B cell (primary cell): ENCODE data around the gene KLHDC8A. TPM values are rescaled to one million over a fixed set of nuclear protein-coding genes. Genes with fewer than 3 reads are reported as not detected.

Experiments used
- ATAC-seq: fragments of 200-7000 bp; cut with Tn5 transposase; one replicate; pipeline ENCODE4 v1.10.0; 2021; ENCODE audit warnings: low read depth, mild to moderate bottlenecking, moderate number of reproducible peaks, moderate library complexity
- CTCF ChIA-PET: fragments of 350-600 bp; sonication (Branson Sonifier 250); formaldehyde crosslinking; loops from one replicate; lab custom pipeline; 2021; ENCODE audit warnings: antibody characterized with exemption, inconsistent platforms; lab: Charles Lee
- POLR2A ChIA-PET: fragments of 350-600 bp; sonication (Branson Sonifier 250); formaldehyde crosslinking; loops from one replicate; lab custom pipeline; 2021; ENCODE audit warnings: antibody characterized with exemption; lab: Charles Lee
- DNase-seq: peaks from one replicate; pipeline ENCODE4 v3.0.0; 2013
- H2AFZ ChIP-seq: 2 replicates; pipeline ENCODE4 v1.6.1; 2012; ENCODE audit warnings: mild to moderate bottlenecking, low read depth, low read length; ENCODE audit not compliant: insufficient read depth, poor library complexity, severe bottlenecking
- H3K27ac ChIP-seq, 2 donors: 1 replicate in 1 of 2; 2 replicates in 1 of 2; pipeline ENCODE4 v1.5.1; 2012 to 2013; ENCODE audit warnings: low read length in 2 of 2, mild to moderate bottlenecking in 2 of 2, moderate library complexity in 1 of 2
- H3K27me3 ChIP-seq, 4 experiments: fragments of 200-600 bp in 1 of 4; sonication (generic) in 1 of 4; replicated peaks in 1 of 4; 1 replicate in 2 of 4; 2 replicates in 2 of 4; pipeline versions ENCODE4 v1.6.1 to v1.7.0; 2013 to 2016; ENCODE audit warnings: low read length in 3 of 4, mild to moderate bottlenecking in 2 of 4, mixed read lengths in 1 of 4, moderate library complexity in 1 of 4; ENCODE audit not compliant: insufficient read depth in 4 of 4, control insufficient read depth in 3 of 4; ENCODE audit errors: control extremely low read depth in 1 of 4
- H3K36me3 ChIP-seq, 2 experiments: replicated peaks in 1 of 2; 1 replicate in 1 of 2; 2 replicates in 1 of 2; pipeline versions ENCODE4 v1.6.1 to v1.7.1; 2013; ENCODE audit warnings: low read length in 1 of 2; ENCODE audit not compliant: insufficient read depth in 2 of 2, control insufficient read depth in 1 of 2; ENCODE audit errors: control extremely low read depth in 1 of 2, extremely low read depth in 1 of 2
- H3K4me1 ChIP-seq, 2 donors: fragments of 200-600 bp in 1 of 2; sonication (generic) in 1 of 2; 1 replicate in 1 of 2; 2 replicates in 1 of 2; pipeline versions ENCODE4 v1.5.1 to v1.6.1; 2013 to 2017; ENCODE audit warnings: low read length in 2 of 2; ENCODE audit not compliant: control insufficient read depth in 2 of 2, insufficient read depth in 2 of 2
- H3K4me2 ChIP-seq: replicated peaks from 2 replicates; pipeline ENCODE3; 2012; ENCODE audit warnings: mild to moderate bottlenecking, low read depth, low read length; ENCODE audit not compliant: poor library complexity, severe bottlenecking
- H3K4me3 ChIP-seq, 5 experiments: fragments of 200-600 bp in 1 of 5; sonication (generic) in 1 of 5; 1 replicate in 3 of 5; 2 replicates in 2 of 5; pipeline versions ENCODE4 v1.5.1 to v1.7.0; 2011 to 2016; ENCODE audit warnings: low read length in 4 of 5, mild to moderate bottlenecking in 4 of 5, low read depth in 2 of 5, control low read depth in 1 of 5, moderate library complexity in 1 of 5; ENCODE audit not compliant: insufficient read depth in 1 of 5; ENCODE audit errors: control extremely low read depth in 1 of 5, extremely low read depth in 1 of 5
- H3K79me2 ChIP-seq: fragments of 200-600 bp; sonication (generic); one replicate; pipeline ENCODE4 v1.6.0; 2016; ENCODE audit warnings: low read length; ENCODE audit not compliant: control insufficient read depth, insufficient read depth
- H3K9ac ChIP-seq: fragments of 200-600 bp; sonication (generic); 2 replicates; pipeline ENCODE4 v1.6.1; 2017; ENCODE audit warnings: mild to moderate bottlenecking, low read length, moderate library complexity
- H3K9me3 ChIP-seq, 3 donors: one replicate each; pipeline versions ENCODE4 v1.6.1 to v1.7.1; 2013; ENCODE audit warnings: low read length in 2 of 3; ENCODE audit not compliant: control insufficient read depth in 2 of 3, insufficient read depth in 1 of 3; ENCODE audit errors: control extremely low read depth in 1 of 3
- H4K20me1 ChIP-seq: 2 replicates; pipeline ENCODE4 v1.6.0; 2012; ENCODE audit warnings: mild to moderate bottlenecking, low read length; ENCODE audit not compliant: insufficient read depth, control insufficient read depth, poor library complexity, severe bottlenecking
- H3K27ac Mint-ChIP-seq: one replicate; pipeline ENCODE4 v1.8.0; 2021; ENCODE audit warnings: mixed read lengths
- H3K27me3 Mint-ChIP-seq: one replicate; pipeline ENCODE4 v1.8.0; 2021; ENCODE audit warnings: mixed read lengths
- H3K4me1 Mint-ChIP-seq: one replicate; pipeline ENCODE4 v1.8.0; 2021; ENCODE audit warnings: mixed read lengths
- H3K4me3 Mint-ChIP-seq: one replicate; pipeline ENCODE4 v1.8.0; 2021; ENCODE audit warnings: mixed read lengths
- H3K9me3 Mint-ChIP-seq: one replicate; pipeline ENCODE4 v1.8.0; 2022; ENCODE audit warnings: mixed read lengths; ENCODE audit not compliant: insufficient read depth
- CTCF ChIP-seq: fragments of 200-600 bp; IDR thresholded peaks from one replicate; pipeline ENCODE4 v1.8.0; 2022; ENCODE audit warnings: antibody characterized with exemption, mild to moderate bottlenecking
- EZH2 ChIP-seq: IDR thresholded peaks from 2 replicates; pipeline ENCODE4 v1.6.1; 2012; ENCODE audit warnings: borderline replicate concordance, low read depth, mild to moderate bottlenecking, moderate library complexity, low read length; ENCODE audit not compliant: insufficient read depth, poor library complexity, severe bottlenecking
- WGBS: methylation state at CpG from one replicate; pipeline ENCODE4 v1.1.5; 2013; ENCODE audit warnings: missing lambda C conversion rate; ENCODE audit not compliant: insufficient coverage; 5-methylcytosine and 5-hydroxymethylcytosine counted together
- intact Hi-C: fragments of 100-400 bp; cut with micrococcal nuclease; formaldehyde crosslinking; loops from one replicate; pipeline ENCODE4 v1.10.0; 2022
- polyA plus RNA-seq: library from polyadenylated mRNA; depleted of rRNA; stranded (reverse); fragments of >200 nt; gene quantifications from 2 replicates; pipeline ENCODE4 v1.2.3, GENCODE V29; 2012
- total RNA-seq, 2 donors: library from RNA; stranded (reverse); fragments of 120-200 nt in 1 of 2; gene quantifications; 1 replicate in 1 of 2; 2 replicates in 1 of 2; pipeline versions ENCODE4 v1.2.3 to v1.2.4, GENCODE V29; 2013 to 2022

KLHDC8A gene
- total and polyA plus RNA-seq, 2 donors (not counting 1 experiment from before 2014, with no cell fraction given), result 0.39 to 0.60 TPM

DNA sequence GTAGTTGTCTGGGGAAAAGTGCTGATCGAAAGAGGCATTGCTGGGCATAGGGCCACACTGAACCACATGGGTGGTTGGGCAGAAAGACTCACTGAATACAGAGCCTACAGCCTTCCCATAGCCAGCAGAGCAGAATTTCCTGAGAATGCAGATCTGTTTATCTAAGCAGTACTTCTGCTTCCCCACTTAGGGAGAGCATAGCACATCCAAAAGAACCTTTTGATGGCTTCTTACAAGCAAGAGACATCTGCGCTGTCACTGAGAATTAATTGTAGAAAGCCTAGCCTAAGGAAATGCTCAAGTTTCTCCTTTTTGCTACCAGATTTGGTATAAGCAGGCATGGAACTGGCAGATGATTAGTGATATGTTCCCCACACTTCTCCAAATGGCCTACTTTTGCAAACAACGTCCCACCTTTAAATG is 13.0 kb upstream of the KLHDC8A start:
- intact Hi-C loops, result no loop called here

DNA sequence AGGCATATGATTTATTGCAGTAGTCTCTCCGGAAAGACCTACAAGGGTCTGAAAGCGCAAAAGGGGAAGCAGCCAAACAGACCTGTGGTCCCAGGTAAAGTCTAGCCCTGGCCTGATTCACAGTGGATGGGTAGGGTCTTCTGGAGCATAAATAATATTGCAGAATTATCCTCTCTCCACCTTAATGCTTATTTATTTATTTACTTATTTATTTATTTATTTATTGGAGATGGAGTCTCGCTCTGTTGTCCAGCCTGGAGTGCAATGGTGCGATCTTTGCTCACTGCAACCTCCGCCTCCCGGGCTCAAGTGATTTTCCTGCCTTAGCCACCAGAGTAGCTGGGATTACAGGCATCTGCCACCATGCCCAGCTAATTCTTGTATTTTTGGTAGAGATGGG is 11.8 kb upstream of the KLHDC8A start:
- intact Hi-C loops, result no loop called here
- no peak overlapping the region for H3K27ac ChIP-seq
- ATAC-seq (no peak), DNase-seq (no peak)
- H2AFZ ChIP-seq, result no peak overlapping the region
- Mint-ChIP-seq H3K9me3 (no peaks in the 10 kb centered on the region), H3K27me3 (peaks cover 26% of the 10 kb centered on the region), H3K27ac (no peak overlapping the region), H3K4me3 (no peak overlapping the region), H3K4me1 (no peaks in the 10 kb centered on the region)
- CTCF ChIA-PET, result interaction anchor here (1.0 to 2.3 kb wide), 3 partner anchors 32 to 156 kb away, joined by 3 to 6 read pairs (median 4); no protein-coding TSS in a partner anchor
- WGBS, result 77% methylated on average over 5 of the region's 6 CpGs
- H3K4me1 ChIP-seq, result no peaks in the 10 kb centered on the region
- no peaks in the 10 kb centered on the region for H3K9me3 ChIP-seq
- no peak overlapping the region for H3K9ac ChIP-seq
- POLR2A ChIA-PET, result no interaction called here
- H3K27me3 ChIP-seq, result peaks cover 0 to 4% (median 3%) of the 10 kb centered on the region in 4 experiments
- TF ChIP-seq EZH2, result no peak
- TF ChIP-seq CTCF, result no peak
- no peaks in the 10 kb centered on the region for H3K36me3 ChIP-seq
- no peak overlapping the region for H3K4me3 ChIP-seq
- no peaks in the 10 kb centered on the region for H3K79me2 ChIP-seq
- H4K20me1 ChIP-seq, result no peaks in the 10 kb centered on the region
- no peak overlapping the region for H3K4me2 ChIP-seq

More for the DNA sequence above, 13.0 kb upstream of the KLHDC8A start:
- H3K4me3 ChIP-seq, result no peak overlapping the region
- no peak overlapping the region for H3K4me3 Mint-ChIP-seq
- no peak overlapping the region for H3K4me2 ChIP-seq
- TF ChIP-seq CTCF (no peak), EZH2 (no peak)
- no peaks in the 10 kb centered on the region for H3K4me1 ChIP-seq
- ChIA-PET POLR2A (no interaction called here), CTCF (interaction anchor here (0.7 to 2.3 kb wide), 3 partner anchors 116 to 402 kb away, joined by 3 to 6 read pairs (median 3); no protein-coding TSS in a partner anchor)
- H3K27me3 Mint-ChIP-seq, result peaks cover 37% of the 10 kb centered on the region
- no peaks in the 10 kb centered on the region for H3K9me3 ChIP-seq
- H3K36me3 ChIP-seq, result no peaks in the 10 kb centered on the region
- H3K79me2 ChIP-seq, result no peaks in the 10 kb centered on the region
- H4K20me1 ChIP-seq, result no peaks in the 10 kb centered on the region
- H2AFZ ChIP-seq, result no peak overlapping the region
- no peak overlapping the region for H3K9ac ChIP-seq
- peaks cover 0 to 5% (median 4%) of the 10 kb centered on the region in 4 experiments for H3K27me3 ChIP-seq
- ATAC-seq (no peak), DNase-seq (no peak)
- H3K9me3 Mint-ChIP-seq, result no peaks in the 10 kb centered on the region
- H3K27ac ChIP-seq, result no peak overlapping the region
- H3K4me1 Mint-ChIP-seq, result no peaks in the 10 kb centered on the region
- no peak overlapping the region for H3K27ac Mint-ChIP-seq
- 30% methylated on average over 2 of the region's 3 CpGs for WGBS
